SU-DHL-6 (cell line): Measurements from ENCODE around the gene CACNA1G.

Source experiments
- CTCF ChIP-seq: fragments of 200-600 bp; sonication (generic); IDR thresholded peaks from one replicate; pipeline ENCODE4 v1.5.1; 2017; ENCODE audit warnings: antibody characterized with exemption, mild to moderate bottlenecking, low read length, moderate library complexity; ENCODE audit not compliant: insufficient read depth, poor library complexity, severe bottlenecking
- EZH2phosphoT487 ChIP-seq: fragments of 200-600 bp; sonication (generic), shearing (Covaris generic); conservative IDR thresholded peaks from 2 replicates; pipeline ENCODE4 v1.6.1; 2018; ENCODE audit warnings: mild to moderate bottlenecking, antibody characterized with exemption, low read length, moderate library complexity, mixed read lengths

GRCh38 chr17:50573866-50574611 lies 13.5 kb downstream of the CACNA1G start:
- TF ChIP-seq CTCF (no peak), EZH2phosphoT487 (no peak)
